ENCODE results near the gene ZNF483. TPM values are rescaled to one million over a fixed set of nuclear protein-coding genes. Genes with fewer than 3 reads are reported as not detected.
"Not testable (repeated sequence)": the region's sequence is repeated elsewhere in the genome, so short reads cannot be mapped to it uniquely, and the experiment has no call there.

Gene ZNF483
- total RNA-seq, 1 donor from 2014 or later: 1.8 TPM

GRCh38 chr9:111605041-111605559 is 80.1 kb downstream of the ZNF483 start:
- no peaks in the 10 kb centered on the region for H3K4me1 Mint-ChIP-seq
- intact Hi-C loops (cut with micrococcal nuclease): no loop called here
- H3K36me3 Mint-ChIP-seq (ENCODE audit: low read depth): no peaks in the 10 kb centered on the region

DNA sequence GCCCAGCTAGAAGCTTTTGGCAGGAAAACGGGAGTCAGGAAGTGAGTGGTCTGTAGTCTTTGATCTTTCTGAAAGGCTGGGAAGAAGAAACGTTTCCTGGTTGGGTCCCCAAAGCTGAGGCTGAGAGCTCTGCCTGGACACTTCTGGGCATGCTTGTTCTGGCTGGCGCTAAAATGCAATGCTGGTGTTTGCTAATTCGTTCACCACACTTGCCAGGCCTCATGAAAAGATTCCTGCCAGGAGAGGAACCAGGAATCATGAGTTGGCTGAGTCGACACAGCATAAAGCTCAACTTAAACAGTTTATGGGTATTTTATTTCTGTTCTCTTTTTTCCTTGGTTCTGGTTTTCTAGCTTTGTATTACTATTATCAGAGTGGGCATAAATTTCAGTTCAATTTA is 85.2 kb downstream of the ZNF483 start:
- no peak overlapping the region for H3K27ac Mint-ChIP-seq
- intact Hi-C loops (cut with micrococcal nuclease): no loop called here
- DNase-seq: no peak
- H3K36me3 Mint-ChIP-seq (ENCODE audit: low read depth): no peaks in the 10 kb centered on the region
- no peaks in the 10 kb centered on the region for H3K9me3 Mint-ChIP-seq
- H3K4me1 Mint-ChIP-seq: no peaks in the 10 kb centered on the region
- H3K4me3 Mint-ChIP-seq: no peak overlapping the region
- peaks cover 28% of the 10 kb centered on the region for H3K27me3 Mint-ChIP-seq

More at GRCh38 chr9:111605041-111605559, 80.1 kb downstream of the ZNF483 start:
- H3K9me3 Mint-ChIP-seq: no peaks in the 10 kb centered on the region
- DNase-seq: no peak
- H3K27ac Mint-ChIP-seq: no peak overlapping the region
- H3K27me3 Mint-ChIP-seq: peaks cover 27% of the 10 kb centered on the region
- no peak overlapping the region for H3K4me3 Mint-ChIP-seq

DNA sequence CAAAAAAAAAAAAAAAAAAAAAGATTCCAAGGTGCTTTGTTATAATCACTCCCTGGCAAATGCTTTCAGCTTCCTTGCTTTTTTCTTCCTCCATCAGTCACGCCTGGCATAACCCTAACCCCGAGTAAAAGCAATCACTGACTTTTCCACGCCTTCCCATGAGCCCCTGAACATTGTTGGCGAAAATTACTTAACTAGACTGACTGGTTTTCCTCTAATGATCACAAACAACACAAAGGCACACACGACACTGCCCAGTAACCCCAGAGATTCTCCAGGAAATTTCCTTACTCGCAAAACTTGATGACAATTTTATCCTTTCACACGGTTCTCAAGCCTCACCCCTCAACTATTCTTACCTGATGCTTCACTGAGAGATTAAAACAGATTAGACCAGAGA is 85.9 kb downstream of the ZNF483 start:
- Mint-ChIP-seq H3K4me1 (no peaks in the 10 kb centered on the region), H3K9me3 (no peaks in the 10 kb centered on the region), H3K27ac (no peak overlapping the region), H3K4me3 (no peak overlapping the region), H3K36me3 (ENCODE audit: low read depth) (no peaks in the 10 kb centered on the region), H3K27me3 (peaks cover 23% of the 10 kb centered on the region)
- DNase-seq: no peak
- intact Hi-C loops (cut with micrococcal nuclease): no loop called here

GRCh38 chr9:111613436-111614040 is 88.6 kb downstream of the ZNF483 start:
- DNase-seq: no peak
- H3K36me3 Mint-ChIP-seq (ENCODE audit: low read depth): no peaks in the 10 kb centered on the region
- H3K27me3 Mint-ChIP-seq: peaks cover 28% of the 10 kb centered on the region
- H3K9me3 Mint-ChIP-seq: no peaks in the 10 kb centered on the region
- no peak overlapping the region for H3K27ac Mint-ChIP-seq
- intact Hi-C loops (cut with micrococcal nuclease): no loop called here
- H3K4me3 Mint-ChIP-seq: no peak overlapping the region
- H3K4me1 Mint-ChIP-seq: no peaks in the 10 kb centered on the region

DNA sequence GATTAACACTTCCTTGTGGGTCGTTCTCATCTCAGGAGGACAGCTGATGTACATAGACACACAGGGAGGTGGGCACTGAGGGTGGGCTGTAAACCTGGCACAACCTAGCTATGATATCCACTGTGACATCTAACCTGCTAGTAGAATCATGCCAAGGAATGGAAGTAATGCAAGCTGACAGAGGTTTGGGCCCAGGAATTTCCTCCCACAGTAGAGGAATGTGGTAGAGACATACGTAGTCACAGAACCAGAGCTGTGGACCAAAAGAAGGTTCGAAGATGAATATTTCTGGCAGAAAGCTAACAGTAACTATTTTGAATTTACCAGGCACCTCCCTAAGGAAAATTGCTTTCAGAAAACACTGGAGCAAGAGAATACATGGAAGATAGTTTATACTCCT is 90.9 kb downstream of the ZNF483 start:
- H3K4me1 Mint-ChIP-seq: no peaks in the 10 kb centered on the region
- H3K9me3 Mint-ChIP-seq: no peaks in the 10 kb centered on the region
- DNase-seq: no peak
- peaks cover 17% of the 10 kb centered on the region for H3K27me3 Mint-ChIP-seq
- H3K4me3 Mint-ChIP-seq: no peak overlapping the region
- H3K36me3 Mint-ChIP-seq (ENCODE audit: low read depth): no peaks in the 10 kb centered on the region
- intact Hi-C loops (cut with micrococcal nuclease): no loop called here
- H3K27ac Mint-ChIP-seq: no peak overlapping the region

- H3K36me3 Mint-ChIP-seq (ENCODE audit: low read depth); H3K4me3 Mint-ChIP-seq: not testable (repeated sequence)
- H3K27me3 Mint-ChIP-seq: peaks cover 16% of the 10 kb centered on the region
Observed at GRCh38 chr9:111617349-111617748, 92.4 kb downstream of the ZNF483 start.

DNA sequence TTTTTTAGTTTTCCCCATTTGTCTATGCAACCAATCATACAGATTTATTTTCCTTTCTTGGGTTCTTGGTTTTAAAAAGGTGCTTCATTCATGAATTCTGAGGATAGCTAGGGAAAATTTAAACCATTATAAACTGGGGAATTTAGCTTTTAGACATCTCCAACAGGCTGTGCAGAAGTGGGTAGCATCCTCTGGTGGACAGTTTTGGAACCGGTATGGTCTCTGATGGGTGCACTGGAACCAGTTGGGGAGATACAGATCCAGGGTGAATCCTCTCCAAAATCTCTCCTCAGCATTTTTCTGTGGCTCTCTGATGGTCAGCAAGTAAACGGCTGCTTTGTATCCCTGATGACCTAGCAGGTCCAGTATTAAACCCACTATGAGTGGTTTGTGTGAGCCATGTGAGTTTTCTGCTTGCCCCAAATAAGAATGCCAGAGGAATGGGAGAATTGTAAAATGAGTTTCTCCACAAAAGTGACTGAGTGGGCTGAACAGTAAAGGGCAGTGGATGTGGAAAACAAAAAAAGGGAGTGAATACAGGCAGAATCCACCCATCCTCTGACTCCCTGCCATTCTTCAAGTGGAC is 97.0 kb downstream of the ZNF483 start:
- no peak overlapping the region for H3K27ac Mint-ChIP-seq
- intact Hi-C loops (cut with micrococcal nuclease): no loop called here
- no peaks in the 10 kb centered on the region for H3K36me3 Mint-ChIP-seq (ENCODE audit: low read depth)
- H3K9me3 Mint-ChIP-seq: no peaks in the 10 kb centered on the region
- H3K27me3 Mint-ChIP-seq: peaks cover 12% of the 10 kb centered on the region
- peak; percentile 71 for DNase-seq
- H3K4me3 Mint-ChIP-seq: no peak overlapping the region
- no peaks in the 10 kb centered on the region for H3K4me1 Mint-ChIP-seq

More at GRCh38 chr9:111617349-111617748, 92.4 kb downstream of the ZNF483 start:
- DNase-seq; H3K27ac Mint-ChIP-seq; H3K4me1 Mint-ChIP-seq; intact Hi-C loops (cut with micrococcal nuclease); H3K9me3 Mint-ChIP-seq: not testable (repeated sequence)

DNA sequence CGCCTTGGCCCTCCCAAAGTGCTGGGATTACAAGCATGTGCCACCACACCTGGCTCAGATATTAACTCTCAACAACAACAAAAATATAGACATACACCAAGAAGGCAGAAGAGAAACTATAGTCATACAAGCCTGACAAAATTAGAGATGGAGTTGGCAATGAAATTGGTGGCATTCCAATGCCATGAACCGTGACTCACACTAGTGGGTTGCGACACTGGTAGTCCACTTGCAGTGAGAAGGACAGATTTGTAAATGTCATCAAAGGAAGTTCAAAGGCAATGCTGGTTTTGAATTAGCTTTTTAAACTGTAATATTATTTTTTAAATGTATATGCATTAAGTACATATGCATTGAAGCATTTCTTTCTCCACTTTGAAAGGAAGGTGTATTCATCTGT is 97.6 kb downstream of the ZNF483 start:
- intact Hi-C loops (cut with micrococcal nuclease): no loop called here
- Mint-ChIP-seq H3K27me3 (peaks cover 12% of the 10 kb centered on the region), H3K36me3 (ENCODE audit: low read depth) (no peaks in the 10 kb centered on the region), H3K4me1 (no peaks in the 10 kb centered on the region), H3K27ac (no peak overlapping the region), H3K4me3 (no peak overlapping the region), H3K9me3 (no peaks in the 10 kb centered on the region)
- no peak for DNase-seq

Other genes starting within 250 kb of the ZNF483 start
- gene OR2K2, start 195.0 kb upstream of the ZNF483 start, total RNA-seq: not detected in 2 replicates
- 102 and 117 TPM in 2 replicates for gene ECPAS, start 40.8 kb upstream of the ZNF483 start, total RNA-seq
- 1.7 and 2.0 TPM in 2 replicates for gene PTGR1, start 74.5 kb downstream of the ZNF483 start, total RNA-seq
- gene DNAJC25, start 106.2 kb downstream of the ZNF483 start, total RNA-seq: 7.1 and 7.5 TPM in 2 replicates
- 30.9 and 31.7 TPM in 2 replicates for gene GNG10, start 136.4 kb downstream of the ZNF483 start, total RNA-seq